H54 (cell line): Measurements from ENCODE around the gene MAML2.

Source experiments
- DNase-seq: peaks from one replicate; pipeline ENCODE4 v3.0.0; 2011; ENCODE audit warnings: low spot score, mixed read lengths; ENCODE audit not compliant: insufficient read length
- FAIRE-seq: peaks from 3 replicates; lab custom pipeline; 2011; peaks lifted over from hg19 to GRCh38; lab: Jason Lieb, UNC
- POLR2A ChIP-seq: IDR thresholded peaks from 2 replicates; pipeline ENCODE4 v1.6.1; 2011; ENCODE audit warnings: low read depth, mild to moderate bottlenecking, low read length

MAML2 gene

GRCh38 chr11:96172604-96173003 is 170.4 kb downstream of the MAML2 start:
- FAIRE-seq: no peak
- DNase-seq: no peak
- TF ChIP-seq POLR2A: no peak

GRCh38 chr11:96169250-96169649 is 173.7 kb downstream of the MAML2 start:
- DNase-seq (no peak), FAIRE-seq (no peak)

GRCh38 chr11:96168623-96169022 is 174.4 kb downstream of the MAML2 start:
- FAIRE-seq: peak; percentile 64
- TF ChIP-seq POLR2A: no peak
- no peak for DNase-seq

More at GRCh38 chr11:96169250-96169649, 173.7 kb downstream of the MAML2 start:
- no peak for TF ChIP-seq POLR2A

GRCh38 chr11:96167787-96168186 is 175.2 kb downstream of the MAML2 start:
- DNase-seq (no peak), FAIRE-seq (no peak)
- no peak for TF ChIP-seq POLR2A

- no peak for TF ChIP-seq POLR2A
- DNase-seq (no peak), FAIRE-seq (no peak)
Measured at GRCh38 chr11:96167203-96167758, 175.7 kb downstream of the MAML2 start.

GRCh38 chr11:96162816-96163499 is 180.0 kb downstream of the MAML2 start:
- FAIRE-seq (peak; percentile 71), DNase-seq (no peak)
- TF ChIP-seq POLR2A: no peak

GRCh38 chr11:96161307-96162089 is 181.5 kb downstream of the MAML2 start:
- FAIRE-seq: no peak
- TF ChIP-seq POLR2A: no peak
- DNase-seq: no peak

GRCh38 chr11:96160732-96161306 is 182.2 kb downstream of the MAML2 start:
- no peak for DNase-seq
- no peak for FAIRE-seq
- no peak for TF ChIP-seq POLR2A

GRCh38 chr11:96159968-96160367 is 183.0 kb downstream of the MAML2 start:
- no peak for TF ChIP-seq POLR2A
- DNase-seq: no peak
- FAIRE-seq: no peak

GRCh38 chr11:96158126-96158525 is 184.9 kb downstream of the MAML2 start:
- no peak for FAIRE-seq
- no peak for TF ChIP-seq POLR2A

GRCh38 chr11:96157517-96157873 is 185.5 kb downstream of the MAML2 start:
- no peak for TF ChIP-seq POLR2A
- FAIRE-seq (no peak), DNase-seq (no peak)

More at GRCh38 chr11:96158126-96158525, 184.9 kb downstream of the MAML2 start:
- no peak for DNase-seq

GRCh38 chr11:96156379-96156722 is 186.6 kb downstream of the MAML2 start:
- FAIRE-seq (no peak), DNase-seq (no peak)
- TF ChIP-seq POLR2A: no peak

- peak; percentile 85 for FAIRE-seq
- no peak; the same call in 1 of the 2 replicates for TF ChIP-seq POLR2A
- DNase-seq: peak; percentile 36
Measured at GRCh38 chr11:96155627-96156378, 187.2 kb downstream of the MAML2 start.
